Caco-2 (cell line): Measurements from ENCODE around the gene FNDC7. TPM values are rescaled to one million over a fixed set of nuclear protein-coding genes. Genes with fewer than 3 reads are reported as not detected.

Experiments
- BruUV-seq: library from RNA; stranded (reverse); fragments of 400-500 nt; replicated peaks from 2 replicates; lab custom pipeline; 2021; lab: Mats Ljungman, UMichigan
- CTCF ChIA-PET: fragments of 300-600 bp; sonication (Branson Sonifier 250); formaldehyde crosslinking; loops from one replicate; lab custom pipeline; 2022; ENCODE audit warnings: antibody characterized with exemption; lab: Charles Lee
- POLR2A ChIA-PET: fragments of 300-600 bp; sonication (Branson Sonifier 250); formaldehyde crosslinking; loops from one replicate; lab custom pipeline; 2022; ENCODE audit warnings: antibody characterized with exemption; lab: Charles Lee
- DNase-seq, 2 experiments: peaks; one replicate each; pipeline versions ENCODE4 v3.0.0 to v3.0.0-alpha.2; 2020 to 2022
- H3K27me3 ChIP-seq: replicated peaks from 2 replicates; pipeline ENCODE4 v1.6.0; 2011; ENCODE audit warnings: low read length; ENCODE audit not compliant: control insufficient read depth, insufficient read depth
- H3K36me3 ChIP-seq: 2 replicates; pipeline ENCODE4 v1.5.1; 2011; ENCODE audit warnings: low read length; ENCODE audit not compliant: control insufficient read depth, insufficient read depth
- H3K4me1 ChIP-seq: fragments of 250-450 bp; sonication (Bioruptor Pico); 2 replicates; pipeline ENCODE4 v1.5.1; 2020; ENCODE audit warnings: mild to moderate bottlenecking
- H3K4me3 ChIP-seq: 2 replicates; pipeline ENCODE4 v1.5.1; 2011; ENCODE audit warnings: low read depth, mild to moderate bottlenecking, control low read depth, low read length
- H3K9me3 ChIP-seq: fragments of 250-450 bp; sonication (Bioruptor Pico); 2 replicates; pipeline ENCODE4 v1.5.1; 2020; ENCODE audit warnings: mild to moderate bottlenecking, moderate library complexity
- H3K27ac Mint-ChIP-seq: one replicate; pipeline ENCODE4 v1.8.0; 2022; ENCODE audit warnings: mixed read lengths; ENCODE audit not compliant: unreplicated experiment
- H3K27me3 Mint-ChIP-seq: one replicate; pipeline ENCODE4 v1.8.0; 2022; ENCODE audit warnings: mixed read lengths; ENCODE audit not compliant: insufficient read depth, unreplicated experiment
- H3K36me3 Mint-ChIP-seq: one replicate; pipeline ENCODE4 v1.8.0; 2022; ENCODE audit warnings: mild to moderate bottlenecking, mixed read lengths; ENCODE audit not compliant: insufficient read depth, unreplicated experiment
- H3K4me1 Mint-ChIP-seq: one replicate; pipeline ENCODE4 v1.8.0; 2022; ENCODE audit warnings: low read depth, mixed read lengths; ENCODE audit not compliant: unreplicated experiment
- H3K4me3 Mint-ChIP-seq: one replicate; pipeline ENCODE4 v1.8.0; 2022; ENCODE audit warnings: mild to moderate bottlenecking, moderate library complexity, mixed read lengths; ENCODE audit not compliant: unreplicated experiment
- H3K9me3 Mint-ChIP-seq: one replicate; pipeline ENCODE4 v1.8.0; 2022; ENCODE audit warnings: mixed read lengths; ENCODE audit not compliant: unreplicated experiment
- intact Hi-C: fragments of 100-400 bp; cut with micrococcal nuclease; formaldehyde crosslinking; loops from one replicate; pipeline ENCODE4 v1.10.0; 2022; ENCODE audit not compliant: unreplicated experiment
- total RNA-seq: library from RNA; stranded (reverse); gene quantifications from 2 replicates; pipeline ENCODE4 v1.2.3, GENCODE V29; 2022
- TF ChIP-seq, protein P1 (sequence below), 2 experiments: fragments of 200-600 bp in 1 of 2; IDR thresholded peaks; 1 replicate in 1 of 2; 2 replicates in 1 of 2; pipeline versions ENCODE4 v1.5.1 to v1.8.0; 2011 to 2022; ENCODE audit warnings: antibody characterized with exemption in 1 of 2, control low read depth in 1 of 2, inconsistent platforms in 1 of 2, low read depth in 1 of 2, low read length in 1 of 2, mild to moderate bottlenecking in 1 of 2, moderate library complexity in 1 of 2; ENCODE audit not compliant: insufficient read depth in 1 of 2, severe bottlenecking in 1 of 2, unreplicated experiment in 1 of 2

FNDC7 gene
- total RNA-seq, 1 experiment from 2014 or later = not detected

DNA sequence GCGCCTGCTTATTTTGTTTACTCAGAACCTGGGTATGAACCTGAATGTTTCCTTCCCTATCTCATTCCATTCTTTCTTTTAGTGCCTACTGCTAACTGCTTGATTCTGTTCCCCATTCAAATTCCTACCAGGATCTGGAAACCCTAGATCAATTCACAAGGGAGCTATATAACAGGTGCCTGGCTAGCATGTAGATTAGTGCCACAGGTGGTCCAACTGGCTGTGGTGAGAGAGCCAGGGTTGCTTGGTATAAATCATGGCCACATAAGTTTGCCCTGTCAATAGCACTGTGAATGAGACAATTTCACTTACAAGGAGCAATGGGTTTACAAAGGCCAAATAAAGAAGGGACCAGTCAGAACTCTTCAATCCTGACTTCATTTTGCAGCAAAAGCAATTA lies 27.2 kb upstream of the FNDC7 start:
- H3K4me3 Mint-ChIP-seq = no peak overlapping the region

DNA sequence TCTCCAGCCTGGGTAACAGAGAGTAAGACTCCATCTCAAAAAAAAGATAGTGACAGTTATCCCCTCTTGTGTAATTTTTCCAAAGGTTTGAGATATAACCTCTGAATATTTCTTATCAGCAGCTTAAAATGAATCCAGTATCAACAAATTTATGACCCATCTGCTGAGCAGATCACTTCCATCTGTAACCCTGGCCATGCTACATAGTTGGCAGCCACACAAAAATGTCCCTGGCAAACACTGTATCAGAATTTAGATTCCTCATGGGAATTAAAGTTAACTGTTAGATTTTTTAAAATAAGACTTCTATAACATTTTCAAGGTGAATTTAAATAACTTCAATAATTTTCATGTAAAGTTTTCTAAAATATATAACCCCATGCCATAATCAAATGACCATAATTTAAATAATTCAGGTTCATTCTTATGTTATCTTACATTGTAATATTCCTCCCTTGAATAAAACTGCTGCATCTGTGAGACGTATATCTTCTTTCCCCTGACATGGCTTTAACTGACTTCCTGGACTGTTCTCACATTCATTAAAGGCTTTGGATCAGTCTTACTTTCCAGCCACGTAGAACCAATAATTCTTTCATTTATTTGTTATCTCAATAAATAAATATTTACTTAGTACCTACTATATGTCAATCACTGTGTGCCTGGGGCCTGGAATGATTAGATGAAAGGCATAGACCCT lies 25.9 kb upstream of the FNDC7 start:
- Mint-ChIP-seq H3K9me3 (no peaks in the 10 kb centered on the region), H3K4me1 (peaks cover 7% of the 10 kb centered on the region), H3K36me3 (peaks cover 3% of the 10 kb centered on the region), H3K4me3 (no peak overlapping the region), H3K27ac (no peak overlapping the region), H3K27me3 (no peaks in the 10 kb centered on the region)
- peak in 1 of 2 experiments; percentile 28 for DNase-seq
- Histone ChIP-seq H3K4me3 (no peak overlapping the region), H3K4me1 (peaks cover 17% of the 10 kb centered on the region), H3K9me3 (no peaks in the 10 kb centered on the region), H3K27me3 (no peaks in the 10 kb centered on the region), H3K36me3 (no peaks in the 10 kb centered on the region)
- ChIA-PET POLR2A (no interaction called here), CTCF (no interaction called here)
- no TSS peak for BruUV-seq
- intact Hi-C loops = no loop called here
- TF ChIP-seq, protein P1, sequence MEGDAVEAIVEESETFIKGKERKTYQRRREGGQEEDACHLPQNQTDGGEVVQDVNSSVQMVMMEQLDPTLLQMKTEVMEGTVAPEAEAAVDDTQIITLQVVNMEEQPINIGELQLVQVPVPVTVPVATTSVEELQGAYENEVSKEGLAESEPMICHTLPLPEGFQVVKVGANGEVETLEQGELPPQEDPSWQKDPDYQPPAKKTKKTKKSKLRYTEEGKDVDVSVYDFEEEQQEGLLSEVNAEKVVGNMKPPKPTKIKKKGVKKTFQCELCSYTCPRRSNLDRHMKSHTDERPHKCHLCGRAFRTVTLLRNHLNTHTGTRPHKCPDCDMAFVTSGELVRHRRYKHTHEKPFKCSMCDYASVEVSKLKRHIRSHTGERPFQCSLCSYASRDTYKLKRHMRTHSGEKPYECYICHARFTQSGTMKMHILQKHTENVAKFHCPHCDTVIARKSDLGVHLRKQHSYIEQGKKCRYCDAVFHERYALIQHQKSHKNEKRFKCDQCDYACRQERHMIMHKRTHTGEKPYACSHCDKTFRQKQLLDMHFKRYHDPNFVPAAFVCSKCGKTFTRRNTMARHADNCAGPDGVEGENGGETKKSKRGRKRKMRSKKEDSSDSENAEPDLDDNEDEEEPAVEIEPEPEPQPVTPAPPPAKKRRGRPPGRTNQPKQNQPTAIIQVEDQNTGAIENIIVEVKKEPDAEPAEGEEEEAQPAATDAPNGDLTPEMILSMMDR (IDR thresholded peaks at IDR 0.05; ENCODE audit: insufficient read depth in 1 of 2, low read depth in 1 of 2, low read length in 1 of 2, severe bottlenecking in 1 of 2, unreplicated experiment in 1 of 2) = no peak

More for the DNA sequence above, 27.2 kb upstream of the FNDC7 start:
- no peaks in the 10 kb centered on the region for H3K27me3 ChIP-seq
- DNase-seq = no peak
- H3K36me3 ChIP-seq = no peaks in the 10 kb centered on the region
- TF ChIP-seq, protein P1 (IDR thresholded peaks at IDR 0.05; ENCODE audit: insufficient read depth in 1 of 2, low read depth in 1 of 2, low read length in 1 of 2, severe bottlenecking in 1 of 2, unreplicated experiment in 1 of 2) = no peak
- H3K4me1 Mint-ChIP-seq = no peaks in the 10 kb centered on the region
- H3K36me3 Mint-ChIP-seq = peaks cover 6% of the 10 kb centered on the region
- intact Hi-C loops = no loop called here
- H3K4me1 ChIP-seq = peaks cover 16% of the 10 kb centered on the region
- no TSS peak for BruUV-seq
- no peaks in the 10 kb centered on the region for H3K27me3 Mint-ChIP-seq
- H3K4me3 ChIP-seq = no peak overlapping the region
- ChIA-PET CTCF (no interaction called here), POLR2A (interaction anchor here (0.6 kb wide), 1 partner anchor 25 kb away, joined by 4 read pairs; the partner anchor contains the start of gene HENMT1)
- H3K27ac Mint-ChIP-seq = no peak overlapping the region
- H3K9me3 Mint-ChIP-seq = no peaks in the 10 kb centered on the region
- no peaks in the 10 kb centered on the region for H3K9me3 ChIP-seq

DNA sequence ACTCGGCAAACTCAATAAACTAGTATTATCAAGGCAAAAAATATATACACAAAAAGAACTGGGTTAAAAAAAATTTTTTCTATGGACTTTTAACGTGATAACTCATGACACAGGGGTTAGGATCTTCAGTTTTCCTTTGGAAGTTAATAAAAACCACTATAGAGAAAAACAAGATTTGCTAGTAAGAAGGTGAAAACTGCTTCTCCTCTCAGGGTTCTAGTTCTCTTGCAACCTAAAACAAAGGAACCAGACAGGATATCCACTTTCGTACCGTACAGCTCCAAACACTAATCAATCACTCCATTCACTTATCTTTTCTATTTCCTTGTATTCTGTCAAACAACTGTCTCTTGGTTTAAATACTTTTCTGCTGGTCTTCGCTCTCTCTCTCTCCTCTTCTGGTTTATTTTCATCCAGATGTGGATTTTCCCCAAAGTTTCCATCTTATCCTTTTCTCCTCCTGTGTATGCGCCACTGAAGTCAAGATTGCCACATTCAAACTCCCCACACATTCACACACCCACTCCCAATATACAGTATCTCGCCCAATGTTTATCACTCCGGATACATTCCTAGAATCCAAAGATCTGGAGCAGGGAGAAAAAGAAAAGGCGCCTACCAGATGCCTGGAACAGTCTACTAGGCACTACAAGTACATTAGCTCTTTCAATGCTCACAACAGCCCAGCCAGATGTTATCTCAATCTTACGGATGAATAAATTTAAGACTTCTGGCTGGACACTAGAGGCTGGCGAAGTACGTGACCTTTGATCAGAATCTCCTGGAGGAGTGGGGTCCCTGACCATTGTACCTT lies 21.4 kb upstream of the FNDC7 start:
- intact Hi-C loops = loop anchor here (5.0 kb wide), 1 partner anchor 56 kb away; the partner anchor contains the start of gene STXBP3
- TF ChIP-seq, protein P1 (IDR thresholded peaks at IDR 0.05; ENCODE audit: insufficient read depth in 1 of 2, low read depth in 1 of 2, low read length in 1 of 2, severe bottlenecking in 1 of 2, unreplicated experiment in 1 of 2) = no peak
- H3K36me3 Mint-ChIP-seq = peaks cover 23% of the 10 kb centered on the region
- POLR2A ChIA-PET = interaction anchor here (1.0 to 2.4 kb wide), 10 partner anchors 8 to 45 kb away, joined by 3 to 35 read pairs (median 4); partner anchors contain the start of gene HENMT1
- BruUV-seq = TSS peak; percentile 89
- H3K4me3 Mint-ChIP-seq = peak overlapping the region; percentile 99
- CTCF ChIA-PET = interaction anchor here (0.8 to 1.5 kb wide), 3 partner anchors 20 to 125 kb away, joined by 3 to 11 read pairs (median 3); partner anchors contain the start of gene HENMT1
- H3K9me3 ChIP-seq = no peaks in the 10 kb centered on the region
- no peaks in the 10 kb centered on the region for H3K36me3 ChIP-seq
- H3K27me3 Mint-ChIP-seq = no peaks in the 10 kb centered on the region
- H3K9me3 Mint-ChIP-seq = no peaks in the 10 kb centered on the region
- peak overlapping the region; percentile 65 for H3K27ac Mint-ChIP-seq
- DNase-seq = no peak
- peaks cover 7% of the 10 kb centered on the region for H3K4me1 Mint-ChIP-seq
- no peaks in the 10 kb centered on the region for H3K27me3 ChIP-seq
- H3K4me3 ChIP-seq = peak overlapping the region; percentile 56
- peaks cover 9% of the 10 kb centered on the region; the same call in 1 of the 2 replicates for H3K4me1 ChIP-seq
